ENCODE results near the gene CDH4.
"Not testable (repeated sequence)": the region's sequence is repeated elsewhere in the genome, so short reads cannot be mapped to it uniquely, and the experiment has no call there.

The CDH4 gene

GRCh38 chr20:61948056-61948455 lies 696.0 kb downstream of the CDH4 start:
- DNase-seq: not testable (repeated sequence)

GRCh38 chr20:61948586-61949362 lies 696.7 kb downstream of the CDH4 start:
- no peak for DNase-seq

- DNase-seq: no peak
Observed at GRCh38 chr20:61949363-61949713, 697.3 kb downstream of the CDH4 start.

- DNase-seq: no peak
Observed at GRCh38 chr20:61949714-61950640, 697.9 kb downstream of the CDH4 start.

- no peak for DNase-seq
Observed at GRCh38 chr20:61950641-61951071, 698.6 kb downstream of the CDH4 start.

GRCh38 chr20:61951695-61952533 lies 699.9 kb downstream of the CDH4 start:
- peak; percentile 43 for DNase-seq

- no peak for DNase-seq
Observed at GRCh38 chr20:61953037-61954021, 701.3 kb downstream of the CDH4 start.

- DNase-seq: no peak
Observed at GRCh38 chr20:61954276-61955021, 702.4 kb downstream of the CDH4 start.

- no peak for DNase-seq
Observed at GRCh38 chr20:61955668-61956395, 703.8 kb downstream of the CDH4 start.

- no peak for DNase-seq
Observed at GRCh38 chr20:61956396-61957342, 704.6 kb downstream of the CDH4 start.

- DNase-seq: no peak
Observed at GRCh38 chr20:61957961-61958715, 706.1 kb downstream of the CDH4 start.

GRCh38 chr20:61958773-61959700 lies 707.0 kb downstream of the CDH4 start:
- DNase-seq: peak; percentile 18

- no peak for DNase-seq
Observed at GRCh38 chr20:61960836-61961235, 708.8 kb downstream of the CDH4 start.

GRCh38 chr20:61963149-61963548 lies 711.1 kb downstream of the CDH4 start:
- no peak for DNase-seq

GRCh38 chr20:61963885-61964674 lies 712.0 kb downstream of the CDH4 start:
- DNase-seq: no peak

Data from hematopoietic multipotent progenitor cell treated with erythropoietin and hydrocortisone succinate and interleukin-3 and kit ligand, for 6 days (in vitro differentiated cells).